HFF-Myc (cell line): Measurements from ENCODE around the gene NDUFA6.
"Not testable (repeated sequence)": the region's sequence is repeated elsewhere in the genome, so short reads cannot be mapped to it uniquely, and the experiment has no call there.

ENCODE experiments used
- DNase-seq: peaks from one replicate; pipeline ENCODE4 v3.0.0-alpha.2; 2011; ENCODE audit warnings: low read depth; ENCODE audit errors: extremely low read depth
- H3K4me3 ChIP-seq: replicated peaks from 2 replicates; pipeline ENCODE4 v1.5.1; 2011; ENCODE audit warnings: low read depth, mild to moderate bottlenecking, control low read depth, low read length
- TF ChIP-seq, protein P1 (sequence below): IDR thresholded peaks from 2 replicates; pipeline ENCODE4 v1.5.1; 2012; ENCODE audit warnings: mild to moderate bottlenecking, low read depth, low read length, control low read depth; ENCODE audit errors: missing control alignments

NDUFA6 gene

DNA sequence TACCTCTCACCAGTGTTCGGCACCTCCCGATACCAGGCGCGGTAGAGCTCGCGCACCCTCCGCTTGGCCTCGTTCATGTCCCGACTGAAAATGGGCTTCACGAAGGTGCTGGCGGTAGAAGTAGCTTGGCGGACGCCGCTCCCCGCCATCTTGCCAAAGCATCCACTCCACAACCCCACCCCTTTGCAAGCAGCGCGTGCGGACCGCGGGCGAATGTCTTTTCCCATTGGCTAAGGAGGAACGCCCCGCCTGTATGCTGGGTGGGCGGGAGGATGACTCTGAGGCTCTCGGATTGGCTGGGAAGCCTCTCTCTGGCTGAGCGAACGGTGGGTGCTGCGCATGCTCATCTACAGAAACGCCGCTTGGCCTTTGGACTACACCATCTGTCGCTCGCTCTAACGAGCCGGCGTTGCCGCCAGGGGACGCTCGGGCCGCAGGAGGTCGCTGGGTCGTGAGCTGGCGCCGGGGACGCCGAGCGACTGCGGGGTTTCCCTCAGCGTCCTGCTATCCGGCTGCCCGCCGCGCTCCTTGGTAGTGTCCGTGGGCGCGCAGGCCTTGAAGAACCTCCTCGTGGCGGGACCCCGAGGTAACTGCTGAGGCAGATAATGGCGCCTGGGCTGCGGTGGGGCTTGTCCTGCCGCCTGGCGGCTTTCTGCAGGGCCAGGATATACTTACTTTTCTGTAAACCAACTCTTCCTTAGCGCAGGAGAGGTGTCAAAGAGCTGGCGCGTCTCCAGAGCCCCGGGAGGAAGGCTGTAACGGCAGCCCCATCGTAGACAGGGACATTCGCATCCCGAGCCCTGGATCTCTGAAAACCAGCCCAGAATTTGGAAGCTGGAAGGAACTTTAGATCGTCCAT lies at the start of gene NDUFA6:
TSS of gene NDUFA6 (minus strand) at position 177 of the 859 bp plus-strand sequence. CDS start at position 149, 28 bp downstream.
- peak; percentile 98 for DNase-seq
- TF ChIP-seq, protein P1, sequence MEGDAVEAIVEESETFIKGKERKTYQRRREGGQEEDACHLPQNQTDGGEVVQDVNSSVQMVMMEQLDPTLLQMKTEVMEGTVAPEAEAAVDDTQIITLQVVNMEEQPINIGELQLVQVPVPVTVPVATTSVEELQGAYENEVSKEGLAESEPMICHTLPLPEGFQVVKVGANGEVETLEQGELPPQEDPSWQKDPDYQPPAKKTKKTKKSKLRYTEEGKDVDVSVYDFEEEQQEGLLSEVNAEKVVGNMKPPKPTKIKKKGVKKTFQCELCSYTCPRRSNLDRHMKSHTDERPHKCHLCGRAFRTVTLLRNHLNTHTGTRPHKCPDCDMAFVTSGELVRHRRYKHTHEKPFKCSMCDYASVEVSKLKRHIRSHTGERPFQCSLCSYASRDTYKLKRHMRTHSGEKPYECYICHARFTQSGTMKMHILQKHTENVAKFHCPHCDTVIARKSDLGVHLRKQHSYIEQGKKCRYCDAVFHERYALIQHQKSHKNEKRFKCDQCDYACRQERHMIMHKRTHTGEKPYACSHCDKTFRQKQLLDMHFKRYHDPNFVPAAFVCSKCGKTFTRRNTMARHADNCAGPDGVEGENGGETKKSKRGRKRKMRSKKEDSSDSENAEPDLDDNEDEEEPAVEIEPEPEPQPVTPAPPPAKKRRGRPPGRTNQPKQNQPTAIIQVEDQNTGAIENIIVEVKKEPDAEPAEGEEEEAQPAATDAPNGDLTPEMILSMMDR: peak; percentile 90
- peak within 1 kb of the TSS; percentile 91 for H3K4me3 ChIP-seq

- DNase-seq, H3K4me3 ChIP-seq: not testable (repeated sequence)
Measured at GRCh38 chr22:42140153-42140552, 49.6 kb upstream of the NDUFA6 start.

GRCh38 chr22:42139508-42139907 lies 48.9 kb upstream of the NDUFA6 start:
- DNase-seq, H3K4me3 ChIP-seq: not testable (repeated sequence)

- DNase-seq: no peak
- no peak overlapping the region for H3K4me3 ChIP-seq
- TF ChIP-seq, protein P1: no peak
Measured at GRCh38 chr22:42138972-42139371, 48.4 kb upstream of the NDUFA6 start.

GRCh38 chr22:42138122-42138770 lies 47.7 kb upstream of the NDUFA6 start:
- DNase-seq: no peak
- TF ChIP-seq, protein P1: no peak

DNA sequence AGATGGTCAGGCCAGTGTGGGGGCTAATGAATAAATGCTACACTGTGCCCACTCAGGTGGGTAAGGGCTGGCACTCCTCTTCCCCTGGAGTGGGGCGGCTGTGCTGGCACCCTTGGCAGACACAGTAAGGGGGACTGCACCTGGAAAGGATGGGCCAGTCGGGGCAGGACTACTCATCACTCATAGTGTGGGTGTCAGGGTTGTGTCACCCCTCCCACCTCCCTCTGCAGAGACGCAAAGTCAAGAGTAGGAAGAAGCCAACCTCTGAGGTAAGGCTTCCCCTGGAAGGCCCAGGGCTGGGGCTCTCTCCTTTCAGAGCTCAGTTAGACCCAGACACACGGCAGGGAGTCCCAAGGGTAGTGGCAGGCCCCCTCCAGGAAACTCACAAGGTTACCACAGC lies 45.1 kb upstream of the NDUFA6 start:
- DNase-seq, H3K4me3 ChIP-seq: not testable (repeated sequence)

More at GRCh38 chr22:42138122-42138770, 47.7 kb upstream of the NDUFA6 start:
- no peak overlapping the region for H3K4me3 ChIP-seq

GRCh38 chr22:42134100-42135020 lies 43.8 kb upstream of the NDUFA6 start:
- no peak overlapping the region for H3K4me3 ChIP-seq
- no peak for DNase-seq
- TF ChIP-seq, protein P1: no peak

DNA sequence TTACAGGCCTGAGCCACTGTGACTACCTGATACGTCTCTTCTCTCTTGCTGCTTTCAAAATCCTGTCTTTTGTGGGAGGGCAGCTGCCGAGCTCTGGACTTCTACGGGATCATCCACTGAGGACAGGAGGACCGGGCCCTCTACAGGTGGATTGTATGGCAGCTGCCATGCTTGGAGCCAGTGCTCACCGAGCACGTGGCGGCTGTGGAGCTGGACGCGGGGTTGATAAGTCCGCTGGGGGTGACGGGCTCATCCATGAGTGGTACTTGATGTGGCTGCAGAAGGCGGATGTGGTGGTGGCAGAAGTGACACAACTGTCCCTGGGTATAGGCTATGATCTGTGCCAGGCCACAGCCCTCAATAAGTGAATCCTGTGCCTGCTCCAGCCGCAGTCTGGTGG lies 41.9 kb upstream of the NDUFA6 start:
- H3K4me3 ChIP-seq: no peak overlapping the region
- TF ChIP-seq, protein P1: no peak
- no peak for DNase-seq
